Memory B cell (primary cell): ENCODE results near the gene RHOT1.
"Not testable (repeated sequence)": the region's sequence is repeated elsewhere in the genome, so short reads cannot be mapped to it uniquely, and the experiment has no call there.

ENCODE experiments used
- ATAC-seq: fragments of 150-1000 bp; cut with Tn5 transposase; 2 replicates; pipeline ENCODE4 v1.10.0; 2021; ENCODE audit warnings: low read depth, mild to moderate bottlenecking, moderate library complexity
- DNase-seq, 2 donors: peaks; one replicate each; pipeline ENCODE4 v3.0.0; 2022; ENCODE audit warnings: low spot score in 2 of 2
- H3K27ac Mint-ChIP-seq: one replicate; pipeline ENCODE4 v1.8.0; 2022; ENCODE audit warnings: mild to moderate bottlenecking, moderate library complexity, mixed read lengths
- H3K27me3 Mint-ChIP-seq: one replicate; pipeline ENCODE4 v1.8.0; 2022; ENCODE audit warnings: mixed read lengths
- H3K36me3 Mint-ChIP-seq: one replicate; pipeline ENCODE4 v1.8.0; 2022; ENCODE audit warnings: mild to moderate bottlenecking, mixed read lengths
- H3K4me1 Mint-ChIP-seq: one replicate; pipeline ENCODE4 v1.8.0; 2022; ENCODE audit warnings: mixed read lengths
- H3K4me3 Mint-ChIP-seq: one replicate; pipeline ENCODE4 v1.8.0; 2022; ENCODE audit warnings: mild to moderate bottlenecking, moderate library complexity, mixed read lengths
- H3K9me3 Mint-ChIP-seq: one replicate; pipeline ENCODE4 v1.8.0; 2022; ENCODE audit warnings: mixed read lengths

Gene RHOT1

GRCh38 chr17:32135497-32136117 is 6.7 kb upstream of the RHOT1 start:
- not testable (repeated sequence) for H3K4me1 Mint-ChIP-seq, H3K27me3 Mint-ChIP-seq, H3K9me3 Mint-ChIP-seq, ATAC-seq, H3K27ac Mint-ChIP-seq, H3K4me3 Mint-ChIP-seq, H3K36me3 Mint-ChIP-seq
- peak in 1 of 2 donors; percentile 15 for DNase-seq

GRCh38 chr17:32136856-32137255 is 5.4 kb upstream of the RHOT1 start:
- Mint-ChIP-seq H3K9me3 (peaks cover 1% of the 10 kb centered on the region), H3K4me3 (no peak overlapping the region), H3K27ac (no peak overlapping the region), H3K27me3 (no peaks in the 10 kb centered on the region), H3K4me1 (peaks cover 5% of the 10 kb centered on the region), H3K36me3 (no peaks in the 10 kb centered on the region)
- no peak for DNase-seq
- ATAC-seq, result no peak

- H3K27ac Mint-ChIP-seq, H3K27me3 Mint-ChIP-seq, H3K9me3 Mint-ChIP-seq, ATAC-seq, H3K36me3 Mint-ChIP-seq, H3K4me3 Mint-ChIP-seq, DNase-seq: not testable (repeated sequence)
- H3K4me1 Mint-ChIP-seq, result peaks cover 10% of the 10 kb centered on the region
Measured at GRCh38 chr17:32139504-32139903, 2.8 kb upstream of the RHOT1 start.

DNA sequence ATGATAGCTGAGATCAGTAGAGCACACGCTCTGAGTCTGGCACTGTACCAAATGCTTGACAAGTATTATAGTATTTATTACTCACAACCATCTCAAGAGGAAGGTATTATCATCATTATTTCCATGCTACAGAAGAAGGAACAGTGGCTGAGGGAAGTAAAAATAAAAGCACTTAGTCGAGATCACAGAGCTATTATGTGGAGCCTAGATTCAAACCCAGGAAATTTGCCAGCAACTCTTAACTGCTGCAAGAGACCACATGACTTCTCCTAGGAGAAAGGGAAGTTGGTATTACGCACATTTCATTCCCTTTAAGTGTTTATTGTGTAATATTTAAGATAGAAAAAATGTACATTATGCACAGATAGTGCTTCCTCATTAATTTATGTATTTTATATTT is 1.0 kb upstream of the RHOT1 start:
- ATAC-seq (no peak), DNase-seq (no peak)
- no peaks in the 10 kb centered on the region for H3K9me3 Mint-ChIP-seq
- H3K36me3 Mint-ChIP-seq, result peaks cover 4% of the 10 kb centered on the region
- H3K4me1 Mint-ChIP-seq, result peaks cover 10% of the 10 kb centered on the region
- no peaks in the 10 kb centered on the region for H3K27me3 Mint-ChIP-seq
- H3K27ac Mint-ChIP-seq, result peak overlapping the region; percentile 78
- H3K4me3 Mint-ChIP-seq, result peak overlapping the region; percentile 83

DNA sequence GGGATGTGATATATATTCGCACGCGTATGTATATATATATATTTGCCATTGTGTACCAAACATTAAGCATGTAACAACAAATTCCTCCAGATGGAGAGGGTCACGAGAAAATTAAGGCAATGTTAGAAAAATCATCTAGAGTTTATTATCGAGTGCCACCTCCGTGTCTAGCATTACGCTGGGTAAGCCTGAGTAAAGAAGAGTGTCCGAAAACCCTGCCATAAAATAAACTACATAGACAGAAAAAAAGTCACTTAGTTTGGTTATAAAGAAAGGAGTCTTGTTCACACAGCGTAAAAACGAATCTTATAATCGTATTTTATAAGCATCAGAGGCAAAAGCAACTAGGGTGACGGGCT is 644 bp upstream of the RHOT1 start:
- Mint-ChIP-seq H3K36me3 (peaks cover 4% of the 10 kb centered on the region), H3K4me1 (peaks cover 8% of the 10 kb centered on the region), H3K9me3 (no peaks in the 10 kb centered on the region), H3K27ac (peak overlapping the region; percentile 78), H3K4me3 (peak overlapping the region; percentile 83), H3K27me3 (no peaks in the 10 kb centered on the region)
- no peak for DNase-seq
- ATAC-seq, result no peak

- ATAC-seq, result no peak
- Mint-ChIP-seq H3K9me3 (no peaks in the 10 kb centered on the region), H3K27ac (peak overlapping the region; percentile 94), H3K36me3 (peaks cover 4% of the 10 kb centered on the region), H3K4me1 (peaks cover 8% of the 10 kb centered on the region), H3K4me3 (peak overlapping the region; percentile 99), H3K27me3 (no peaks in the 10 kb centered on the region)
- DNase-seq, result peak in 1 of 2 donors; percentile 30
Measured at GRCh38 chr17:32142857-32143526, 690 bp downstream of the RHOT1 start.

DNA sequence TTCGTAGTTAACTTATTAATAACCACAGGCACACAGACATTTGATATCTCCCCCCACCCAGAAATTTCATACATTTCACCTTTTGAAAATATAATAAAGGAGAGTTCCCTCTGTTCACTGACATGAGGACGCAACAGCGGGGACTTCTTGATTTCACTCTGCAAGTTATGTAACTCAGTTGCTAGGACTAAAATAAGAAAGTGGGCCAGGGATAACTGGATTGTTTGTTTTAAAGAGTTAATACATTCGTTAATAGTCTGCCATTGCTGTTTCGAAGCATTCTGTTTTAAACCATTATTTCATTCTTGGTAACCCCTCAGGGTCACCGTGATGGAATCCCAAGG is 1.2 kb downstream of the RHOT1 start:
- Mint-ChIP-seq H3K4me1 (peaks cover 8% of the 10 kb centered on the region), H3K27me3 (no peaks in the 10 kb centered on the region), H3K36me3 (peaks cover 4% of the 10 kb centered on the region), H3K4me3 (peak overlapping the region; percentile 99), H3K27ac (no peak overlapping the region), H3K9me3 (no peaks in the 10 kb centered on the region)
- ATAC-seq (no peak), DNase-seq (no peak)

GRCh38 chr17:32144442-32144841 is 2.1 kb downstream of the RHOT1 start:
- not testable (repeated sequence) for ATAC-seq, DNase-seq, H3K4me3 Mint-ChIP-seq, H3K27ac Mint-ChIP-seq, H3K27me3 Mint-ChIP-seq, H3K9me3 Mint-ChIP-seq, H3K36me3 Mint-ChIP-seq, H3K4me1 Mint-ChIP-seq

DNA sequence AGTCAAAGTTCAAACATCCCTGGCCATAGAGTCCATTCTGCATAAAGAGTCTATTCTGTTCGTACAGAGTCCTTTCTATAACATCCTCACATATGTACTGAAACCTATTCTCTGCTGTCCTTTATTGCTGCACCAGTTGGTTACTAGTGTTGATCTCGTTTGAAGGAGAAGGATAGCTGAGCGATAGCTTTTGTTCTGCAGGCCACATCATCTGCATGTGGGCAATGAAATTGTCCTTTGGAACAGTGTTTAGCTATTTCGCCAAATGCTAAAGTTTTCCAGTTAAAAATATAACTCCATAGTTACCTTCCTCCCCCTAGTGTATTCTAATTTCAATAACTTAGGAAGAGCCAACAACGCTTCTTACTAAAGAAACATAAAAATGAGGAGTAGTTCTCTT is 6.0 kb downstream of the RHOT1 start:
- Mint-ChIP-seq H3K4me1 (peaks cover 7% of the 10 kb centered on the region), H3K4me3 (no peak overlapping the region), H3K9me3 (no peaks in the 10 kb centered on the region), H3K27me3 (no peaks in the 10 kb centered on the region), H3K27ac (no peak overlapping the region), H3K36me3 (peaks cover 10% of the 10 kb centered on the region)
- DNase-seq (no peak), ATAC-seq (no peak)

- Mint-ChIP-seq H3K9me3 (no peaks in the 10 kb centered on the region), H3K4me1 (peaks cover 7% of the 10 kb centered on the region), H3K36me3 (peaks cover 12% of the 10 kb centered on the region), H3K4me3 (no peak overlapping the region), H3K27ac (no peak overlapping the region), H3K27me3 (no peaks in the 10 kb centered on the region)
- no peak for DNase-seq
- ATAC-seq, result no peak
Measured at GRCh38 chr17:32150358-32150757, 8.1 kb downstream of the RHOT1 start.

GRCh38 chr17:32152130-32152529 is 9.8 kb downstream of the RHOT1 start:
- H3K36me3 Mint-ChIP-seq, result peaks cover 14% of the 10 kb centered on the region
- no peak overlapping the region for H3K4me3 Mint-ChIP-seq
- no peaks in the 10 kb centered on the region for H3K9me3 Mint-ChIP-seq
- no peaks in the 10 kb centered on the region for H3K27me3 Mint-ChIP-seq
- no peak for ATAC-seq
- H3K4me1 Mint-ChIP-seq, result peaks cover 7% of the 10 kb centered on the region
- DNase-seq, result no peak
- no peak overlapping the region for H3K27ac Mint-ChIP-seq

DNA sequence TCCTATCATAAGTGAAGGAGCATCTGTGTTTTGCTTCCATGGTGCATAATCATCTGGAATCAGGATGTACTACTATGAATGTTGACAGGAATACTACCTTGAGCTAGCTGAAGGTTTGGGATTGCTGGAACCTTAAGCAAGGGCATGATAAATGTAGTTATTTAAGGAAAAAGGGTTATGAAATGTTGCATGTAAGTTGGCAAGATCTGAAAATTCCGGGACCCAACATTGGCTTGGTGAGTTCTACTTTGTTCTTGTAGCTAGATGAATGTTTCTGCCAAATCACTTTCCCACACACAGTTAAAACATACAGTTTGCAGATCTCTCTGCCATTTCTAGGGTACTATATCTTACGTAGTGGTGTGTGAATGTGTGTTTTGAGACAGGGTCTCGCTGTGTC is 13.6 kb downstream of the RHOT1 start:
- Mint-ChIP-seq H3K27me3 (no peaks in the 10 kb centered on the region), H3K9me3 (no peaks in the 10 kb centered on the region), H3K4me1 (peaks cover 2% of the 10 kb centered on the region), H3K4me3 (no peak overlapping the region), H3K36me3 (peaks cover 19% of the 10 kb centered on the region), H3K27ac (no peak overlapping the region)
- ATAC-seq (no peak), DNase-seq (no peak)

GRCh38 chr17:32156656-32157055 is 14.4 kb downstream of the RHOT1 start:
- H3K9me3 Mint-ChIP-seq, result no peaks in the 10 kb centered on the region
- H3K4me1 Mint-ChIP-seq, result peaks cover 2% of the 10 kb centered on the region
- DNase-seq (no peak), ATAC-seq (no peak)
- H3K36me3 Mint-ChIP-seq, result peaks cover 22% of the 10 kb centered on the region
- no peak overlapping the region for H3K4me3 Mint-ChIP-seq
- no peaks in the 10 kb centered on the region for H3K27me3 Mint-ChIP-seq
- no peak overlapping the region for H3K27ac Mint-ChIP-seq

DNA sequence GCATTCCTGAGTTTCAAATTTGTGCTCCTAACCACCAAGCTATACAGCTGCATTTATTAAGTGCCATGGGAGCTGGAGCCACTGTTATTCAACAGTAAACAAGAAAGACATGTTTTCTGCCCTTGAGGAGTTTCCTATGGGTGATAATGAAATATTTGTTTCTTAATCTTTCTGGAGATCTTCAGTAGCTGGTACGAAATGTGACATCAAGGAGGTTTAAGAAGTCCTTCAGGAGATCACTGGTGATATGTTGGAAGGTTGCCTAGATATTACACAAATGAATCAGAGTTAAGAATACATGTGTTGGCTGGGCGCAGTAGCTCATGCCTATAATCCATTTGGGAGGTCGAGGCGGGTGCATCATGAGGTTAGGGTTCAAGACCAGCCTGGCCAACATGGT is 14.9 kb downstream of the RHOT1 start:
- Mint-ChIP-seq H3K4me1 (no peaks in the 10 kb centered on the region), H3K9me3 (no peaks in the 10 kb centered on the region), H3K36me3 (peaks cover 20% of the 10 kb centered on the region), H3K4me3 (no peak overlapping the region), H3K27me3 (no peaks in the 10 kb centered on the region), H3K27ac (peak overlapping the region; percentile 16)
- no peak for DNase-seq
- no peak for ATAC-seq
